ENCODE data around the gene ASS1.
"Not testable (repeated sequence)": the region's sequence is repeated elsewhere in the genome, so short reads cannot be mapped to it uniquely, and the experiment has no call there.

Gene ASS1

GRCh38 chr9:130398487-130399240 is 46.1 kb upstream of the ASS1 start:
- Histone ChIP-seq H3K9me2 (replicated peaks; ENCODE audit: insufficient read depth, low read length) (no peaks in the 10 kb centered on the region), H3K9ac (ENCODE audit: low read length) (no peak overlapping the region), H3K4me1 (ENCODE audit: low read length) (no peaks in the 10 kb centered on the region), H3K27ac (ENCODE audit: low read length) (no peak overlapping the region), H3K4me3 (ENCODE audit: low read length) (no peak overlapping the region), H3K9me3 (replicated peaks; ENCODE audit: insufficient read depth, low read length) (no peaks in the 10 kb centered on the region), H4K20me1 (ENCODE audit: insufficient read depth, low read length) (no peaks in the 10 kb centered on the region), H3K36me3 (replicated peaks; ENCODE audit: insufficient read depth, low read length) (no peaks in the 10 kb centered on the region), H3F3A (ENCODE audit: insufficient read depth, low read length) (no peaks in the 10 kb centered on the region), H2AFZ (ENCODE audit: low read length) (no peak overlapping the region), H3K27me3 (replicated peaks; ENCODE audit: insufficient read depth, low read length) (peaks cover 92% of the 10 kb centered on the region), H3K4me2 (ENCODE audit: low read depth, low read length) (no peak overlapping the region), H3K79me2 (ENCODE audit: low read length) (no peaks in the 10 kb centered on the region)
- TF ChIP-seq EZH2phosphoT487 (IDR thresholded peaks at IDR 0.05; ENCODE audit: low read length) (no peak), CTCF (IDR thresholded peaks at IDR 0.05; ENCODE audit: low read length) (no peak), EZH2 (optimal IDR thresholded peaks at IDR 0.05; ENCODE audit: low read depth, low read length) (no peak)
- DNase-seq, result no peak

- no peak overlapping the region for H3K27ac ChIP-seq (ENCODE audit: low read length)
- no peaks in the 10 kb centered on the region for H4K20me1 ChIP-seq (ENCODE audit: insufficient read depth, low read length)
- no peak overlapping the region for H3K4me3 ChIP-seq (ENCODE audit: low read length)
- TF ChIP-seq EZH2 (optimal IDR thresholded peaks at IDR 0.05; ENCODE audit: low read depth, low read length), result no peak
- TF ChIP-seq EZH2phosphoT487 (IDR thresholded peaks at IDR 0.05; ENCODE audit: low read length), result no peak
- no peak for TF ChIP-seq CTCF (IDR thresholded peaks at IDR 0.05; ENCODE audit: low read length)
- no peaks in the 10 kb centered on the region for H3K9me2 ChIP-seq (replicated peaks; ENCODE audit: insufficient read depth, low read length)
- peaks cover 92% of the 10 kb centered on the region for H3K27me3 ChIP-seq (replicated peaks; ENCODE audit: insufficient read depth, low read length)
- H3K36me3 ChIP-seq (replicated peaks; ENCODE audit: insufficient read depth, low read length), result no peaks in the 10 kb centered on the region
- no peaks in the 10 kb centered on the region for H3K4me1 ChIP-seq (ENCODE audit: low read length)
- H3K4me2 ChIP-seq (ENCODE audit: low read depth, low read length), result no peak overlapping the region
- H2AFZ ChIP-seq (ENCODE audit: low read length), result no peak overlapping the region
- DNase-seq, result no peak
- no peaks in the 10 kb centered on the region for H3K9me3 ChIP-seq (replicated peaks; ENCODE audit: insufficient read depth, low read length)
- no peak overlapping the region for H3K9ac ChIP-seq (ENCODE audit: low read length)
- no peaks in the 10 kb centered on the region for H3K79me2 ChIP-seq (ENCODE audit: low read length)
- H3F3A ChIP-seq (ENCODE audit: insufficient read depth, low read length), result no peaks in the 10 kb centered on the region
Measured at GRCh38 chr9:130399768-130400167, 45.0 kb upstream of the ASS1 start.

- Histone ChIP-seq H3K4me3 (ENCODE audit: low read length) (no peak overlapping the region), H3K9me2 (replicated peaks; ENCODE audit: insufficient read depth, low read length) (no peaks in the 10 kb centered on the region), H4K20me1 (ENCODE audit: insufficient read depth, low read length) (no peaks in the 10 kb centered on the region), H2AFZ (ENCODE audit: low read length) (no peak overlapping the region), H3K27me3 (replicated peaks; ENCODE audit: insufficient read depth, low read length) (peaks cover 96% of the 10 kb centered on the region), H3F3A (ENCODE audit: insufficient read depth, low read length) (no peaks in the 10 kb centered on the region), H3K79me2 (ENCODE audit: low read length) (no peaks in the 10 kb centered on the region), H3K9me3 (replicated peaks; ENCODE audit: insufficient read depth, low read length) (no peaks in the 10 kb centered on the region), H3K4me1 (ENCODE audit: low read length) (no peaks in the 10 kb centered on the region), H3K27ac (ENCODE audit: low read length) (no peak overlapping the region), H3K4me2 (ENCODE audit: low read depth, low read length) (no peak overlapping the region), H3K9ac (ENCODE audit: low read length) (no peak overlapping the region), H3K36me3 (replicated peaks; ENCODE audit: insufficient read depth, low read length) (no peaks in the 10 kb centered on the region)
- TF ChIP-seq EZH2phosphoT487 (IDR thresholded peaks at IDR 0.05; ENCODE audit: low read length) (no peak), EZH2 (optimal IDR thresholded peaks at IDR 0.05; ENCODE audit: low read depth, low read length) (no peak), CTCF (IDR thresholded peaks at IDR 0.05; ENCODE audit: low read length) (no peak)
- no peak for DNase-seq
Measured at GRCh38 chr9:130400870-130401269, 43.9 kb upstream of the ASS1 start.

- H3K4me3 ChIP-seq (ENCODE audit: low read length); H3K9me2 ChIP-seq (replicated peaks; ENCODE audit: insufficient read depth, low read length); H3K4me1 ChIP-seq (ENCODE audit: low read length); DNase-seq; H2AFZ ChIP-seq (ENCODE audit: low read length); H3K4me2 ChIP-seq (ENCODE audit: low read depth, low read length); H3F3A ChIP-seq (ENCODE audit: insufficient read depth, low read length); H3K27ac ChIP-seq (ENCODE audit: low read length); H3K79me2 ChIP-seq (ENCODE audit: low read length); H3K9ac ChIP-seq (ENCODE audit: low read length); H4K20me1 ChIP-seq (ENCODE audit: insufficient read depth, low read length); H3K9me3 ChIP-seq (replicated peaks; ENCODE audit: insufficient read depth, low read length); H3K36me3 ChIP-seq (replicated peaks; ENCODE audit: insufficient read depth, low read length): not testable (repeated sequence)
- peaks cover 97% of the 10 kb centered on the region for H3K27me3 ChIP-seq (replicated peaks; ENCODE audit: insufficient read depth, low read length)
Measured at GRCh38 chr9:130401742-130402141, 43.0 kb upstream of the ASS1 start.

All from MM.1S (cell line).